H1 (cell line): ENCODE data around the gene SHROOM3. TPM values are rescaled to one million over a fixed set of nuclear protein-coding genes. Genes with fewer than 3 reads are reported as not detected.

Source experiments
- CTCF ChIA-PET: fragments of 300-600 bp; sonication (Branson Sonifier 250); formaldehyde crosslinking; loops from one replicate; lab custom pipeline; 2021; ENCODE audit not compliant: partially characterized antibody; lab: Charles Lee
- POLR2A ChIA-PET: fragments of 300-600 bp; sonication (Branson Sonifier 250); formaldehyde crosslinking; loops from one replicate; lab custom pipeline; 2021; ENCODE audit warnings: inconsistent platforms; ENCODE audit not compliant: partially characterized antibody; lab: Charles Lee
- DNase-seq, 2 experiments: peaks; one replicate each; pipeline versions ENCODE4 v3.0.0 to v3.0.0-alpha.2; 2010 to 2022; ENCODE audit warnings: low spot score in 2 of 2, low read depth in 1 of 2, mixed read lengths in 1 of 2
- FAIRE-seq: peaks from 2 replicates; lab custom pipeline; 2011; peaks lifted over from hg19 to GRCh38; lab: Jason Lieb, UNC
- H2AFZ ChIP-seq: 2 replicates; pipeline ENCODE4 v1.8.1; 2012; ENCODE audit warnings: low read length, inconsistent platforms
- H2AK5ac ChIP-seq: 2 replicates; pipeline ENCODE4 v1.6.1; 2013; ENCODE audit warnings: low read depth, low read length
- H2BK120ac ChIP-seq: replicated peaks from 2 replicates; pipeline ENCODE3; 2013; ENCODE audit warnings: low read depth, low read length, inconsistent platforms
- H2BK12ac ChIP-seq: 2 replicates; pipeline ENCODE4 v1.6.1; 2013; ENCODE audit warnings: low read depth, low read length
- H2BK15ac ChIP-seq: 2 replicates; pipeline ENCODE4 v1.6.1; 2013; ENCODE audit warnings: low read length
- H2BK20ac ChIP-seq: 2 replicates; pipeline ENCODE4 v1.6.1; 2013; ENCODE audit warnings: low read length
- H2BK5ac ChIP-seq: 2 replicates; pipeline ENCODE4 v1.6.1; 2013; ENCODE audit warnings: low read depth, low read length
- H3K14ac ChIP-seq: 2 replicates; pipeline ENCODE4 v1.6.1; 2013; ENCODE audit warnings: inconsistent platforms; ENCODE audit not compliant: insufficient read length
- H3K18ac ChIP-seq: 2 replicates; pipeline ENCODE4 v1.6.1; 2013; ENCODE audit warnings: low read length; ENCODE audit errors: extremely low read depth
- H3K23ac ChIP-seq: 2 replicates; pipeline ENCODE4 v1.6.1; 2013; ENCODE audit warnings: inconsistent platforms; ENCODE audit not compliant: insufficient read length
- H3K23me2 ChIP-seq: 2 replicates; pipeline ENCODE4 v1.6.1; 2013; ENCODE audit warnings: low read depth, low read length
- H3K27ac ChIP-seq: 2 replicates; pipeline ENCODE4 v1.6.1; 2011; ENCODE audit warnings: low read depth, low read length, inconsistent platforms
- H3K27me3 ChIP-seq, 4 experiments: replicated peaks in 1 of 4; 1 replicate in 1 of 4; 2 replicates in 3 of 4; pipeline versions ENCODE4 v1.6.1 to v1.8.1; 2011 to 2013; ENCODE audit warnings: low read length in 3 of 4, mild to moderate bottlenecking in 3 of 4, inconsistent platforms in 2 of 4, mixed read lengths in 2 of 4, moderate library complexity in 1 of 4; ENCODE audit not compliant: control insufficient read depth in 3 of 4, insufficient read depth in 3 of 4; ENCODE audit errors: extremely low read depth in 1 of 4
- H3K36me3 ChIP-seq, 4 experiments: 2 replicates each; pipeline versions ENCODE4 v1.6.1 to v1.8.1; 2011 to 2013; ENCODE audit warnings: mild to moderate bottlenecking in 4 of 4, low read length in 3 of 4, moderate library complexity in 2 of 4, control low read depth in 1 of 4, inconsistent platforms in 1 of 4; ENCODE audit not compliant: insufficient read depth in 4 of 4, control insufficient read depth in 2 of 4
- H3K4ac ChIP-seq: replicated peaks from 2 replicates; pipeline ENCODE3; 2013; ENCODE audit warnings: low read length, low read depth, mixed read lengths, inconsistent platforms; ENCODE audit not compliant: insufficient read length
- H3K4me1 ChIP-seq, 4 experiments: replicated peaks in 1 of 4; 1 replicate in 1 of 4; 2 replicates in 3 of 4; pipeline versions ENCODE4 v1.6.1 to v1.8.1; 2011 to 2013; ENCODE audit warnings: low read length in 3 of 4, inconsistent platforms in 2 of 4, mixed read lengths in 1 of 4; ENCODE audit not compliant: insufficient read depth in 4 of 4, control insufficient read depth in 3 of 4
- H3K4me2 ChIP-seq, 2 experiments: 2 replicates each; pipeline versions ENCODE4 v1.6.1 to v1.8.1; 2011 to 2013; ENCODE audit warnings: low read depth in 2 of 2, low read length in 2 of 2, control low read depth in 1 of 2, inconsistent platforms in 1 of 2, mild to moderate bottlenecking in 1 of 2; ENCODE audit not compliant: insufficient read depth in 1 of 2
- H3K4me3 ChIP-seq, 4 experiments: fragments of 200-600, 300-600 bp in 1 of 4; sonication (generic), shearing (Covaris generic), sonication (Bioruptor Twin) in 1 of 4; 2 replicates each; pipeline versions ENCODE4 v1.5.1 to v1.8.1; 2011 to 2016; ENCODE audit warnings: low read length in 4 of 4, low read depth in 3 of 4, control low read depth in 2 of 4, inconsistent platforms in 2 of 4, mild to moderate bottlenecking in 2 of 4, mixed read lengths in 1 of 4, moderate library complexity in 1 of 4; ENCODE audit not compliant: insufficient read depth in 2 of 4; ENCODE audit errors: extremely low read depth in 1 of 4
- H3K56ac ChIP-seq: replicated peaks from 2 replicates; pipeline ENCODE3; 2013; ENCODE audit warnings: low read depth, mild to moderate bottlenecking, mixed read lengths, low read length, inconsistent platforms; ENCODE audit not compliant: insufficient read length
- H3K79me1 ChIP-seq: 2 replicates; pipeline ENCODE4 v1.6.1; 2013; ENCODE audit warnings: low read depth, low read length, control low read depth
- H3K79me2 ChIP-seq, 2 experiments: 2 replicates each; pipeline versions ENCODE4 v1.6.1 to v1.8.1; 2012 to 2013; ENCODE audit warnings: low read length in 2 of 2, mild to moderate bottlenecking in 2 of 2, inconsistent platforms in 1 of 2; ENCODE audit not compliant: insufficient read depth in 2 of 2, control insufficient read depth in 1 of 2
- H3K9ac ChIP-seq, 4 experiments: replicated peaks in 1 of 4; 1 replicate in 1 of 4; 2 replicates in 3 of 4; pipeline versions ENCODE4 v1.6.1 to v1.8.1; 2011 to 2013; ENCODE audit warnings: low read depth in 3 of 4, low read length in 3 of 4, control low read depth in 2 of 4, mild to moderate bottlenecking in 2 of 4, moderate library complexity in 2 of 4, inconsistent platforms in 1 of 4; ENCODE audit errors: extremely low read depth in 1 of 4
- H3K9me3 ChIP-seq, 2 experiments: 2 replicates each; pipeline versions ENCODE4 v1.6.1 to v1.8.1; 2012 to 2013; ENCODE audit warnings: mild to moderate bottlenecking in 2 of 2, moderate library complexity in 2 of 2, control low read depth in 1 of 2, inconsistent platforms in 1 of 2, low read depth in 1 of 2, low read length in 1 of 2, mixed read lengths in 1 of 2; ENCODE audit not compliant: insufficient read depth in 2 of 2
- H4K20me1 ChIP-seq, 2 experiments: replicated peaks in 1 of 2; 2 replicates each; pipeline versions ENCODE3 to v1.8.1; 2011 to 2013; ENCODE audit warnings: inconsistent platforms in 2 of 2, low read length in 2 of 2, mild to moderate bottlenecking in 1 of 2; ENCODE audit not compliant: insufficient read depth in 2 of 2, control insufficient read depth in 1 of 2
- H4K5ac ChIP-seq: 2 replicates; pipeline ENCODE4 v1.6.1; 2013; ENCODE audit warnings: low read length, low read depth, mixed read lengths, inconsistent platforms; ENCODE audit not compliant: insufficient read length
- H4K8ac ChIP-seq: 2 replicates; pipeline ENCODE4 v1.8.0; 2013; ENCODE audit warnings: mild to moderate bottlenecking, moderate library complexity, low read length, inconsistent platforms; ENCODE audit not compliant: insufficient read depth; ENCODE audit errors: extremely low read depth
- H4K91ac ChIP-seq: replicated peaks from 2 replicates; pipeline ENCODE3; 2013; ENCODE audit warnings: low read length, mixed read lengths, inconsistent platforms; ENCODE audit not compliant: insufficient read length
- ATF3 ChIP-seq: IDR thresholded peaks from 2 replicates; pipeline ENCODE4 v1.6.1; 2011; ENCODE audit warnings: low read depth, mild to moderate bottlenecking, low read length; ENCODE audit not compliant: insufficient read depth
- WGBS, 2 experiments: shearing (Covaris generic) in 1 of 2; methylation state at CpG; one replicate each; pipeline versions ENCODE4 v1.1.6 to v1.1.7; 2013 to 2015; ENCODE audit warnings: low lambda C conversion rate in 2 of 2, mixed read lengths in 2 of 2, inconsistent platforms in 1 of 2, low coverage in 1 of 2, missing lambda C conversion rate in 1 of 2; ENCODE audit not compliant: insufficient replicate concordance in 2 of 2, insufficient coverage in 1 of 2, insufficient read length in 1 of 2; ENCODE audit errors: extremely low coverage in 1 of 2, missing lambda C conversion rate in 1 of 2; 5-methylcytosine and 5-hydroxymethylcytosine counted together
- polyA plus RNA-seq, 7 experiments: library from polyadenylated mRNA; depleted of rRNA in 3 of 7; stranded (reverse) in 5 of 7; unstranded in 2 of 7; fragments of >200 nt in 5 of 7; fragments of 200-250 nt in 2 of 7; gene quantifications; 1 replicate in 5 of 7; 2 replicates in 1 of 7; 4 replicates in 1 of 7; pipeline versions ENCODE4 v1.2.1 to v1.2.3, GENCODE V29; 2011 to 2013; ENCODE audit warnings: missing spikeins in 2 of 7, mixed read lengths in 2 of 7
- total RNA-seq: library from RNA; stranded (reverse); fragmentation: NEBNext Ultra II Directional; extraction: Animal tissue kit (Norgen Biotek cat#: 25700); gene quantifications from 2 replicates; pipeline ENCODE4 v1.2.1, GENCODE V29; 2021

The SHROOM3 gene
- total and polyA plus RNA-seq, 2 of the 8 experiments (the other 6 are each of a cell fraction or from before 2014, with no cell fraction given): 15.8 to 34.0 TPM

- peaks cover 0 to 7% (median 2%) of the 10 kb centered on the region in 4 experiments; a peak in 5 of 7 replicates for H3K27me3 ChIP-seq
- no peak overlapping the region for H3K14ac ChIP-seq
- WGBS, 2 experiments: 84% methylated on average over 3 of the region's 3 CpGs; no CpG with 5 or more reads in 1 of the 2 experiments
Observed at GRCh38 chr4:76806346-76806745, 371.3 kb downstream of the SHROOM3 start.

More at GRCh38 chr4:76806346-76806745, 371.3 kb downstream of the SHROOM3 start:
- Histone ChIP-seq H3K23me2 (peaks cover 6% of the 10 kb centered on the region), H3K79me2 (no peaks in the 10 kb centered on the region), H3K27ac (no peak overlapping the region), H4K91ac (no peak overlapping the region), H3K9me3 (peaks cover 5 to 7% of the 10 kb centered on the region in 2 experiments; a peak in 3 of 4 replicates), H3K4me2 (no peak overlapping the region), H2BK12ac (no peak overlapping the region), H4K8ac (no peak overlapping the region), H3K4me1 (peaks cover 7 to 21% (median 14%) of the 10 kb centered on the region in 4 experiments), H2BK20ac (no peak overlapping the region), H2BK15ac (no peak overlapping the region), H3K36me3 (no peaks in the 10 kb centered on the region; a peak in 1 of 8 replicates), H3K4ac (no peak overlapping the region), H2AFZ (no peak overlapping the region), H2BK120ac (no peak overlapping the region), H4K20me1 (no peaks in the 10 kb centered on the region), H2BK5ac (no peak overlapping the region), H2AK5ac (no peak overlapping the region), H4K5ac (no peak overlapping the region), H3K18ac (no peak overlapping the region), H3K56ac (no peak overlapping the region), H3K79me1 (no peaks in the 10 kb centered on the region), H3K23ac (no peak overlapping the region), H3K4me3 (no peak overlapping the region), H3K9ac (no peak overlapping the region)
- ChIA-PET CTCF (interaction anchor here (0.7 to 1.6 kb wide), 4 partner anchors 10 to 48 kb away, joined by 3 to 4 read pairs (median 4); no protein-coding TSS in a partner anchor), POLR2A (interaction anchor here (1.3 kb wide), 1 partner anchor 8 kb away, joined by 3 read pairs; no protein-coding TSS in a partner anchor)
- no peak for FAIRE-seq
- no peak for TF ChIP-seq ATF3
- DNase-seq: no peak
